BJ (cell line): ENCODE results near the gene ZNF282. TPM values are rescaled to one million over a fixed set of nuclear protein-coding genes. Genes with fewer than 3 reads are reported as not detected.

Experiments
- CTCF ChIA-PET: fragments of 350-600 bp; formaldehyde crosslinking; extraction: SDS; loops from one replicate; lab custom pipeline; 2021; ENCODE audit warnings: antibody characterized with exemption, inconsistent platforms; lab: Yijun Ruan, JAX
- POLR2A ChIA-PET: fragments of 300-600 bp; sonication (Branson Sonifier 250); formaldehyde crosslinking; extraction: SDS; loops from one replicate; lab custom pipeline; 2021; ENCODE audit warnings: antibody characterized with exemption; lab: Charles Lee
- DNase-seq: peaks from one replicate; pipeline ENCODE4 v3.0.0-alpha.2; 2011; ENCODE audit warnings: low read depth
- H3K27me3 ChIP-seq: 2 replicates; pipeline ENCODE4 v1.6.0; 2011; ENCODE audit warnings: low read length; ENCODE audit not compliant: control insufficient read depth, insufficient read depth
- H3K36me3 ChIP-seq: 2 replicates; pipeline ENCODE4 v1.5.1; 2011; ENCODE audit warnings: low read length; ENCODE audit not compliant: control insufficient read depth, insufficient read depth
- H3K4me3 ChIP-seq: 2 replicates; pipeline ENCODE4 v1.5.1; 2011; ENCODE audit warnings: low read depth, mild to moderate bottlenecking, control low read depth, low read length
- CTCF ChIP-seq: IDR thresholded peaks from 2 replicates; pipeline ENCODE4 v1.5.1; 2011; ENCODE audit warnings: low read depth, mild to moderate bottlenecking, control low read depth, inconsistent platforms, low read length, moderate library complexity; ENCODE audit not compliant: insufficient read depth
- polyA plus RNA-seq: library from polyadenylated mRNA; depleted of rRNA; stranded (reverse); fragments of >200 nt; gene quantifications from 2 replicates; pipeline ENCODE4 v1.2.3, GENCODE V29; 2011

ZNF282 gene
- polyA plus RNA-seq, 1 experiment: 15.2 TPM

DNA sequence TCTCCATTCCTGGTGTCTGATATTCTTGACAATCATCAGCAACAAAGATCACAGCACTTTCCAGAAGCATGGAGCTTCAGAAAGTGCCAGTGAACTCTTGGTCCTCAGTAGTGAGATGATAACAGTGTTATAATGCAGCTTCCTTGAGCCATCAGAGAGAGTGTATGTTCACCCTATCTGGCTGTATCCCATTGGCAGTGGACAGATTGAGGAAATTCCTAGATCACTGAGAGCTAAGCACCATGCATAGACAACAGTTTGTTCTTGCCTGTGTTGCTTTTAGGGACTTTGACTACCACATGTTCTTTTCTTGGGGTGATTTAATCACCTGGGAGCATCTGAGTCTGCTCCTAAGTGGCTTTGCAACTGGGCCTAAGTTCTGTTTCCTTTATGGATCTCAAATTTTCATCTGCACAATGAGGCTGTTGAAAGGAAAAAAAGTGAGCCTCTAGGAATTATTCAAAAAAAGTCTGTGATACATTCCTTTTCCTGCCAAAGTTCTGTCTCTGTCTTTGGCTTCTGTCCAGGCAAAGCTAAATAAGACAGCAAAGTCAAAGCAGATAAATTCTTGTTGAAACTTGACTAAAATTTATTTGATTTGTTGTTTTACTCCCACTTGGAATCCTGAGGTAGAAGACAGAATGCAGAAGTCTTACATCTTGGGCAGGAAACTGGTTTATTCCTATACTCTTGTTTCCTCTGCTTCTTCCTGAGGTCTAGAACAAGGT is 14.5 kb upstream of the ZNF282 start:
- ChIA-PET CTCF (interaction anchor here (0.9 to 1.6 kb wide), 3 partner anchors 15 to 53 kb away, joined by 3 to 5 read pairs (median 4); partner anchors contain the start of genes ZNF282 and ZNF398), POLR2A (no interaction called here)
- no peak for DNase-seq
- TF ChIP-seq CTCF: no peak
- peaks cover 18% of the 10 kb centered on the region for H3K36me3 ChIP-seq
- no peaks in the 10 kb centered on the region for H3K27me3 ChIP-seq
- no peak overlapping the region for H3K4me3 ChIP-seq

DNA sequence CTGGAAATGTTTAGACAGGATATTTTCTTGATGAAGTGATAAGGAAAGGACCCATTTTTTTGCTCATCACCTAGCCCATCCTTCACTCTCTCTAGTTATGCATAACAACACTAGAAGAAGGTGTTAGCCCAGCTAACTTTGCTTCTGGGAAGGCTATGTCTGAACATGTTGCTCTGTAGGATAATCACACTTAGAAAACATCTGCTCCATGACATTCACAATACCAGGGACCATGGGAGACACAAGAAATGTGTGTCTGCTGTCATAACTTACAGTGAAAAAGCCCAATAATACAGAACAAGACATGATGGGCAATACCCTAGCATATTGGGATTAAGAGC is 13.9 kb upstream of the ZNF282 start:
- TF ChIP-seq CTCF: no peak
- no peak for DNase-seq
- ChIA-PET POLR2A (no interaction called here), CTCF (interaction anchor here (0.9 to 1.6 kb wide), 3 partner anchors 14 to 52 kb away, joined by 3 to 5 read pairs (median 4); partner anchors contain the start of genes ZNF282 and ZNF398)
- H3K27me3 ChIP-seq: no peaks in the 10 kb centered on the region
- H3K36me3 ChIP-seq: peaks cover 18% of the 10 kb centered on the region
- H3K4me3 ChIP-seq: no peak overlapping the region

- ChIA-PET CTCF (interaction anchor here (1.0 kb wide), 1 partner anchor 58 kb away, joined by 3 read pairs; no protein-coding TSS in a partner anchor), POLR2A (no interaction called here)
- H3K27me3 ChIP-seq: no peaks in the 10 kb centered on the region
- H3K4me3 ChIP-seq: no peak overlapping the region
- TF ChIP-seq CTCF: no peak
- peaks cover 4% of the 10 kb centered on the region for H3K36me3 ChIP-seq
- DNase-seq: no peak
Measured at GRCh38 chr7:149184274-149184673, 11.1 kb upstream of the ZNF282 start.

- CTCF ChIA-PET: interaction anchor here (0.8 to 1.6 kb wide), 2 partner anchors 20 to 41 kb away, joined by 3 to 4 read pairs; partner anchors contain the start of gene ZNF398
- Histone ChIP-seq H3K36me3 (no peaks in the 10 kb centered on the region), H3K27me3 (no peaks in the 10 kb centered on the region), H3K4me3 (no peak overlapping the region)
- POLR2A ChIA-PET: interaction anchor here (0.6 kb wide), 1 partner anchor 11 kb away, joined by 3 read pairs; no protein-coding TSS in a partner anchor
- no peak for DNase-seq
- no peak for TF ChIP-seq CTCF
Measured at GRCh38 chr7:149188213-149188612, 7.1 kb upstream of the ZNF282 start.

GRCh38 chr7:149188637-149189259 is 6.6 kb upstream of the ZNF282 start:
- no peak for DNase-seq
- no peak for TF ChIP-seq CTCF
- no peaks in the 10 kb centered on the region for H3K36me3 ChIP-seq
- ChIA-PET POLR2A (no interaction called here), CTCF (interaction anchor here (1.6 kb wide), 1 partner anchor 42 kb away, joined by 4 read pairs; the partner anchor contains the start of gene ZNF398)
- H3K4me3 ChIP-seq: no peak overlapping the region
- H3K27me3 ChIP-seq: no peaks in the 10 kb centered on the region
